Naive B cell (primary cell): ENCODE measurements around the gene MRPL55. TPM values are rescaled to one million over a fixed set of nuclear protein-coding genes. Genes with fewer than 3 reads are reported as not detected.

Experiments
- ATAC-seq, 2 donors: fragments of 150-1000 bp; cut with Tn5 transposase; 2 replicates each; pipeline ENCODE4 v1.10.0; 2021; ENCODE audit warnings: low read depth in 2 of 2, mild to moderate bottlenecking in 2 of 2, moderate library complexity in 2 of 2
- DNase-seq: peaks from one replicate; pipeline ENCODE4 v3.0.0; 2022
- H3K27ac Mint-ChIP-seq, 6 donors: one replicate each; pipeline ENCODE4 v1.8.0; 2020 to 2022; ENCODE audit warnings: mild to moderate bottlenecking in 6 of 6, mixed read lengths in 6 of 6, moderate library complexity in 5 of 6, inconsistent platforms in 2 of 6
- H3K27me3 Mint-ChIP-seq, 3 donors: one replicate each; pipeline ENCODE4 v1.8.0; 2021 to 2022; ENCODE audit warnings: mixed read lengths in 3 of 3, mild to moderate bottlenecking in 1 of 3
- H3K36me3 Mint-ChIP-seq, 2 donors: one replicate each; pipeline ENCODE4 v1.8.0; 2020 to 2022; ENCODE audit warnings: mixed read lengths in 2 of 2, inconsistent platforms in 1 of 2, mild to moderate bottlenecking in 1 of 2
- H3K4me1 Mint-ChIP-seq, 3 donors: one replicate each; pipeline ENCODE4 v1.8.0; 2020 to 2022; ENCODE audit warnings: mixed read lengths in 3 of 3, inconsistent platforms in 1 of 3, mild to moderate bottlenecking in 1 of 3, moderate library complexity in 1 of 3
- H3K4me3 Mint-ChIP-seq, 8 donors: one replicate each; pipeline ENCODE4 v1.8.0; 2020 to 2022; ENCODE audit warnings: mild to moderate bottlenecking in 8 of 8, mixed read lengths in 8 of 8, moderate library complexity in 8 of 8, inconsistent platforms in 2 of 8
- H3K9me3 Mint-ChIP-seq, 7 donors: one replicate each; pipeline ENCODE4 v1.8.0; 2020 to 2022; ENCODE audit warnings: mixed read lengths in 7 of 7, mild to moderate bottlenecking in 5 of 7, inconsistent platforms in 2 of 7, moderate library complexity in 1 of 7
- polyA plus RNA-seq, 6 donors: library from polyadenylated mRNA; unstranded; fragments of 300-500 nt; fragmentation: Illumina TruSeq; gene quantifications; one replicate each; pipeline ENCODE4 v1.2.3, GENCODE V29; 2021; ENCODE audit warnings: low read depth in 6 of 6

MRPL55 gene
- polyA plus RNA-seq, 6 donors from 2014 or later: 98.2 to 211 (median 121) TPM

DNA sequence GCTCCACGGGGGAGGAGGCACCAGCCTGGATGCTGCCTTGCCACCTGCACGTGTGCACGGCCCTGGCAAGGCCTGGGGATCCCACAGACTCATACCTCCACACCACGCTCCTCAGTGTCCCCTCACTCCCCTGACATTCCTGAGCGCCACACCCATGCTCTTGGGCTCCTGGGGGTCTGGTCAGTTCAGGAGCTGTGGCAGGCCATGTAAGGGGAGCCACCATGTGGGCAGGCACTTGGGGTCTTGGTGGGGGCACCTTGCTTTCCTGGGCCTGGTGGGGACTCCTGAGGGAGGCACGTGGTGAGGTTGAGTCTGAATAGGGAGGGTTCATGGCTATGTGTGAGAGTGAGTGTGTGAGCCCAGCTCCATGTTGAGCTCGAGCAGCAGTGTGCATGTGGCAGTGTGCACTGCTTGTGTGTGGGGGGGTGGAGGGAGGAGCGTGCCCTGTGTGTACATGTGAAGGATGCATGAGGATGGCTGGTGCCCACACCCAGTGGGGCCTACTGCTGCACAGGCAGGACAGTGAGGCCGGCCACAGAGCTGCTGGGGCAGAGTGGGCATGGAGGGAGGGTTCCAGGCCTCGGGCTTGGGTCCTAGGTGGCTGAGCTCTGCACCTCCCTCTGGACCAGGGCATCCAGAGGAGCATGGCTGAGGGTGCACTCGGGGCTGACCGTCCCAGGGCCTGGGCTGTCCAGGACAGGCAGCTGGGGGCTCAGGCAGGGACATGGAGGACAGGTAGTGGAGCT is 42.3 kb upstream of the MRPL55 start:
- no peaks in the 10 kb centered on the region for H3K9me3 Mint-ChIP-seq
- H3K27ac Mint-ChIP-seq: peak overlapping the region in 2 of 6 donors; percentile 26 to 81
- peaks cover 0 to 9% (median 8%) of the 10 kb centered on the region in 3 donors for H3K4me1 Mint-ChIP-seq
- H3K4me3 Mint-ChIP-seq: peak overlapping the region in 2 of 8 donors; percentile 32 to 53
- DNase-seq (no peak), ATAC-seq (peak; percentile 11 to 17)
- no peaks in the 10 kb centered on the region for H3K27me3 Mint-ChIP-seq
- no peaks in the 10 kb centered on the region for H3K36me3 Mint-ChIP-seq

DNA sequence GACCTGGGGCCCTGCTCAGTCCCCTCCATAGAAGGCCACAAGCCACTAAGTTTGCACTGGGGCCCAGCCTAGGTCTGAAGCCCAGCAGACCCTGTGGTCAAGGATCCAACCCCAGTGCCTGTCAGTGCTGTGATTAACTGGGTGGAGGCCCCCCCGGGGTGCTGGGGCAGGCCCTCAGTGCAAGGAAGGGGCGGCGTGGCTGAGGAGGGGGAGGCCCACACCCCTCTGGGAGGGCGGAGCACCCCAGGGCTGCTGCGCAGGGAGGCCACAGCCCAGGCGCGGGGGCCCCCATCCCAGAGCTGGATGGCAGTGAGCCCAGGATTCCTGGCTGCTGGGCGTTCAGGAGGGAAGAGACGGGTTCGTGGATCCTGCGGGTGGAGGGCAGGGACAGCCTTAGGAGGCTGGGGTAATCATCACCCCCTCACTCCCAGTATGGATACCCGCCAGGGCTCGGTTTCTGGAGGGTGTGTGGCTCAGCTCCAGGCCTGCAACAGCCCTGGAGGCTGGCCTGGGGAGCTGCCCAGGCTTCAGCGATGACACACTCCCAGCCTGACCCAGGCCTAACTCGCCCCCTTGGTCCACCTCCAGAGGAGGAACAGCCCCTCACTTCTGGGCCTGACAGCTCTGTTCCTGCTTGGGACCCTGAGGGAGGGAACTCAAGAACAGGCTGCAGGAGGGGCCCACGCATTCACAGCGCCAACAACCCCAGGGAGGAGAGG is 41.5 kb upstream of the MRPL55 start:
- DNase-seq (no peak), ATAC-seq (peak in 1 of 2 donors; percentile 7)
- H3K4me1 Mint-ChIP-seq: peaks cover 0 to 9% (median 8%) of the 10 kb centered on the region in 3 donors
- H3K27ac Mint-ChIP-seq: no peak overlapping the region
- H3K4me3 Mint-ChIP-seq: peak overlapping the region in 1 of 8 donors; percentile 22
- no peaks in the 10 kb centered on the region for H3K36me3 Mint-ChIP-seq
- no peaks in the 10 kb centered on the region for H3K27me3 Mint-ChIP-seq
- no peaks in the 10 kb centered on the region for H3K9me3 Mint-ChIP-seq

DNA sequence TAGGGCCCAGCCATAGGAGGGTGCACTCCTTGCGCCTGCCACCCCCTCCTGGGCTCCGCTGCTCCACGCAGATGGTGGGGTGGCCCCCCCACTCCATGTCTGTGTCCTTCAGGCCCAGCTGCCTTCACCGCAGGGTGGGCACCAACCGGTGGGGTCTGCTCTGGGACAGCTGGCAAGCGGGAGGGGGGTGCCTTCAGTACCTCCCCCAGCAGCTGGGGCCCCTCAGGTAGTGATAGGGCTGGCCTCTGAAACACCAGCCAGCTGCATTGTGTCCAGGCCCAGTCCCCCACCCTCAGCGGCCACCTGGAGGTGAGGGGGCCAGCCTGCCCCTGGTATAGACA is 41.0 kb upstream of the MRPL55 start:
- H3K9me3 Mint-ChIP-seq: no peaks in the 10 kb centered on the region
- ATAC-seq: peak in 1 of 2 donors; percentile 21
- H3K27ac Mint-ChIP-seq: no peak overlapping the region
- H3K27me3 Mint-ChIP-seq: no peaks in the 10 kb centered on the region
- DNase-seq: no peak
- no peak overlapping the region for H3K4me3 Mint-ChIP-seq
- no peaks in the 10 kb centered on the region for H3K36me3 Mint-ChIP-seq
- peaks cover 0 to 8% (median 8%) of the 10 kb centered on the region in 3 donors for H3K4me1 Mint-ChIP-seq

DNA sequence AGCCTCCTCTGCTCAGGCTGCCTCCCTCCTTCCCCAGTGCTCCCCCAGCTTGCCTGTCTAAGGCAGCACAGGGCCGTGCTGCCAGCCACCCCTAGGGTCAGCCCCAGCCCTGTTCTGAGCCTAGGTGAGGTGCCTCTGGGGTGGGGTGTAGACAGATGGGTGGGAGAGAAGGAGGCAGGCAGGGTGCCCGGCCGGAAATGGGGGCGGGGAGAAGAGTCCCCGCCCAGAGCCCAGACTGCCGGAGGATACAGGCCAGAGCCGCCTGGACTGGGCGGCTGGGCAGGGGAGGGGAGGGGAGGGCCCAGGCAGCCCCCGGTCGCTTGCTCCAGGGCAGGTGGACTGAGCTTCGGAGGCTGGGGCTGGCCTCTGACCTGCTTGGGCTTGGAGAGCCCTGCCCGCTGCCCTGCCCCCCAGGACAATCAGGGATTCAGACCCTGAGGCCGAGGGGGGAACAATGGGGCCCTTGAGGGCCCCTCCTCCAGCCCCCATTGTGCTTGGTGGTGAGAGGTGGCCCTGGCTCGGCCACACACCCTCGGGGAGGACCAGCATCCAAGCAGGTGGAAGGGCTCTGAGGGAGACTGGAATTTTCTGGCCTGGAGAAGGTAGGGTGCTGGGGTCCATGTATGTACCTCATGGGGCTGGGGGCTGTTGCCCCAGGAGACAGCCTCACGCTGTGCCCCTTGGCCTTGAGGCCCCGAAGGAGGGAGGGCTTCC is 40.5 kb upstream of the MRPL55 start, which contains the start of gene GJC2:
Gene GJC2 (plus strand): TSS at position 525 of the 714 bp plus-strand sequence. CDS start 7,829 bp downstream, outside the sequence.
- Mint-ChIP-seq H3K4me3 (peak within 1 kb of the TSS in 1 of 8 donors; percentile 22), H3K9me3 (no peaks in the 10 kb centered on the region), H3K27ac (no peak within 1 kb of the TSS), H3K27me3 (no peaks in the 10 kb centered on the region), H3K36me3 (no peaks in the 10 kb centered on the region), H3K4me1 (peaks cover 0 to 9% (median 8%) of the 10 kb centered on the region in 3 donors)
- ATAC-seq: peak in 1 of 2 donors; percentile 10
- no peak for DNase-seq

DNA sequence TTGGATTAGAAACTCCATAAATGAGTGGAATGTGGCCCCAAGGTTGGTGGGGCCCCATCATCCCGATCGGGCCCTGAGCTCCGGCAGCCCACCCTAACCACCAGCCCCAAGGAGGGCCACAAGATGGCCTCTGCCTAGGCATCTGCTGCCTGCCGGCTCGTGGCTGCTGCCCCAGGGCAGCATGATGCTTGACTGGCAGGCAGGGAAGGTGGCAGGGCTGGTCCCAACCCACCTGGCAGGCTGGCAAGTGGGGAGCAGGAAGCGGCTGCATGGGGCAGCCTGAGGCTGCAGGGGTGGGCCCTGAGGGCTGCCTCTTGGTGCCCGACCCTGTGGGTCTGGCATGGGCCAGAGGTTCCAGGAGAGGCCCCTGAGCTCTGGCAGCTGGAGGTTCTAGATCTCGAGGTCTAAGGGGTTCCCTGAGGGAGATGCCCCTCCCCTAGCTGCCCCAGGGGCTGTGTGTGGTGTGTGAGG is 39.9 kb upstream of the MRPL55 start:
- no peaks in the 10 kb centered on the region for H3K27me3 Mint-ChIP-seq
- no peaks in the 10 kb centered on the region for H3K36me3 Mint-ChIP-seq
- ATAC-seq: no peak

DNA sequence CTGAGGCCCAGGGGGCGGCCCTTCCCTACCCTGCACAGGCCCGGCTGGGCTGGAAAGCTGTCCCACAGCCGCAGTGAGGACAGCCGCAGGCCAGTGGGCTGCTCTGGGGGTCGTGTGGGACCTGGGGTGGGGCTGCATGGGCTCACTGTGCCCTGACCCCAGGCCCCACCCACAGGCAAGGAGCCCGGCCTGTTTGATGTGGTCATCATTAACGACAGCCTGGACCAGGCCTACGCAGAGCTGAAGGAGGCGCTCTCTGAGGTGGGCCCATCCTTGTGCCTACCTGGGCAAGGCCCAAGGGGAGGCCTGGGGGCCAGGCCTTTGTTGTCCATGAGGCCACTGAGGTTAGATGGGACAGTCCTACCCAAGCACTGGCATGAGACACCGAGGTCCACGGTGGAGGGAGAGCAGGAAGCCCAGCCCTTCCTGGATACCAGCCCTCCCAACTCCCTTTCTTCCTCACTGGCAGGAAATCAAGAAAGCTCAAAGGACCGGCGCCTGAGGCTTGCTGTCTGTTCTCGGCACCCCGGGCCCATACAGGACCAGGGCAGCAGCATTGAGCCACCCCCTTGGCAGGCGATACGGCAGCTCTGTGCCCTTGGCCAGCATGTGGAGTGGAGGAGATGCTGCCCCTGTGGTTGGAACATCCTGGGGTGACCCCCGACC is 39.2 kb upstream of the MRPL55 start:
- Mint-ChIP-seq H3K9me3 (no peaks in the 10 kb centered on the region), H3K4me1 (peaks cover 10 to 21% (median 17%) of the 10 kb centered on the region in 3 donors), H3K27me3 (no peaks in the 10 kb centered on the region), H3K36me3 (no peaks in the 10 kb centered on the region), H3K4me3 (no peak overlapping the region), H3K27ac (no peak overlapping the region)
- DNase-seq: no peak
- no peak for ATAC-seq

More for the DNA sequence above, 39.9 kb upstream of the MRPL55 start:
- Mint-ChIP-seq H3K27ac (no peak overlapping the region), H3K9me3 (no peaks in the 10 kb centered on the region), H3K4me1 (peaks cover 3 to 15% (median 10%) of the 10 kb centered on the region in 3 donors), H3K4me3 (no peak overlapping the region)
- no peak for DNase-seq

DNA sequence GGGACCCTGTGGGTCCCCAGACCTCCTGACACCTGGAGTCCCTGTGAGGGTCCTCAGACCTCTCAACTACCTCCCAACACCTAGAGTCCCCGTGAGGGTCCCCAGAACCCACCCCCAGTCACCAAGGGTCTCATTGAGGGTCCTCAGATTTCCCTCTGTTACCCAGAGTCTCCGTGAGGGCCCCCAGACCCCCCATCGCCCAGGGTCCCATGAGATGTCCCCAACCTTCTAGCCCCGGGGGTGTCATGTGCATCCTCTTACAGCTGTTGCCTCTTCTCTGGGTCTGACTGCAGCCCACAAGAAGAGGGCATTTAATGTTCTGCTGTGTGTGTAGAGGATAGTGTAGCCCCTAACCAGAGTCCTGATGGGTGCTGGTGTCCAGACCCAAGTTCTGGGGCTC is 38.7 kb upstream of the MRPL55 start:
- no peak for DNase-seq
- Mint-ChIP-seq H3K4me1 (peaks cover 15 to 27% (median 20%) of the 10 kb centered on the region in 3 donors), H3K36me3 (no peaks in the 10 kb centered on the region), H3K27ac (peak overlapping the region in 1 of 6 donors; percentile 6), H3K9me3 (no peaks in the 10 kb centered on the region), H3K27me3 (no peaks in the 10 kb centered on the region), H3K4me3 (no peak overlapping the region)
- no peak for ATAC-seq

DNA sequence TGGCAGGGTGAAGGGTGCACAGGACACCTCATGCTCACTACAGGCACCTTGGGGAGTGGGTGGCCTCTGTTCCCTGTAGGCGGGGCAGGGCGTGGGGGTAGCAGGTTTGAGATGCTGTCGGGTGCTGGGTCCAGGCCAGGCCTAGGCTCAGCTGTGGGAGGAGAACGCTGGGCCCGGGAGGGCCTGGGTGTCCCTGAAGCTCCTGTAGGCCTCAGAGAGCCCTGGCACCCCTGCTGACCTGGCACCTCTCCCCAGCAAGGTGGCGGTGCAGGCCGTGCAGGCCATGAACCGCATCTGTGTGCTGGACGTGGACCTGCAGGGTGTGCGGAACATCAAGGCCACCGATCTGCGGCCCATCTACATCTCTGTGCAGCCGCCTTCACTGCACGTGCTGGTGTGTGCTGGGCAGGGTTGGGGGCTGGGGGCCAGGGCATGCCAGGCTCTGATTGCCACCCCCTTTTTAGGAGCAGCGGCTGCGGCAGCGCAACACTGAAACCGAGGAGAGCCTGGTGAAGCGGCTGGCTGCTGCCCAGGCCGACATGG is 38.1 kb upstream of the MRPL55 start:
- H3K36me3 Mint-ChIP-seq: no peaks in the 10 kb centered on the region
- H3K27me3 Mint-ChIP-seq: no peaks in the 10 kb centered on the region
- H3K27ac Mint-ChIP-seq: peak overlapping the region in 1 of 6 donors; percentile 6
- DNase-seq (no peak), ATAC-seq (no peak)
- no peaks in the 10 kb centered on the region for H3K9me3 Mint-ChIP-seq
- H3K4me1 Mint-ChIP-seq: peaks cover 18 to 32% (median 21%) of the 10 kb centered on the region in 3 donors
- H3K4me3 Mint-ChIP-seq: no peak overlapping the region

DNA sequence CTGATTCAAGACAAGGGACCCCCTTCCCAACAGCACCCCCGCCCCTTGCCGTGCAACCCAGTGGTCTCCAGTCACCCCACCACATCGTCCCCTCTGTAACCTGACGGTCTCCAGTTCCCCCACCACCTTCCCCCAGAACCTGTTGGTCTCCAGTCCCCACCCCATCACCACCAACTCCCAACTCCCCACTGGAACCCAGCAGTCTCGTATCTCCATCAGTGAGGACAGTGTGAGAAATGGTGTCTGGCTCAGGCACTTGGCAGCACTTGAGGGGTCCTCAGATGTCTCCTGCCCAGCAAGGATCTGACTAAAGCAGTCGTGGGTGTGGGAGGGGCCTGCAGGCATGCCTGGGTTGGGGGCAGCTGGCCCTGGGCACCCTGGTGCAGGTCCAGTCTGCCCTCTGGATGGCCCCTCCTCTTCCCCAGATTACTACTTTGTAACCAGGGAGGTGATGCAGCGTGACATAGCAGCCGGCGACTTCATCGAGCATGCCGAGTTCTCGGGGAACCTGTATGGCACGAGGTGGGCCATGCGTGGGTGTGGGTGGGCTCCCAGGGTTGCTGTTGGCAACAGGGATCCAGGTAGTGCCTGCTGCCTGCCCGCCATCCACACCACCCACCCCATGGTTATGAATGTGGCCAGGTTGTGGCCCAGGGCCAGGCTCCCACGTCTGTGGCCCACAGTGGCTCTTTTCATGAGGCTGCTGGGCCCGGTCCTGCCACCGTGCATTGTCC is 37.5 kb upstream of the MRPL55 start:
- Mint-ChIP-seq H3K4me1 (peaks cover 18 to 33% (median 24%) of the 10 kb centered on the region in 3 donors), H3K9me3 (no peaks in the 10 kb centered on the region), H3K27ac (no peak overlapping the region), H3K27me3 (no peaks in the 10 kb centered on the region), H3K4me3 (no peak overlapping the region), H3K36me3 (no peaks in the 10 kb centered on the region)
- ATAC-seq: no peak
- no peak for DNase-seq

DNA sequence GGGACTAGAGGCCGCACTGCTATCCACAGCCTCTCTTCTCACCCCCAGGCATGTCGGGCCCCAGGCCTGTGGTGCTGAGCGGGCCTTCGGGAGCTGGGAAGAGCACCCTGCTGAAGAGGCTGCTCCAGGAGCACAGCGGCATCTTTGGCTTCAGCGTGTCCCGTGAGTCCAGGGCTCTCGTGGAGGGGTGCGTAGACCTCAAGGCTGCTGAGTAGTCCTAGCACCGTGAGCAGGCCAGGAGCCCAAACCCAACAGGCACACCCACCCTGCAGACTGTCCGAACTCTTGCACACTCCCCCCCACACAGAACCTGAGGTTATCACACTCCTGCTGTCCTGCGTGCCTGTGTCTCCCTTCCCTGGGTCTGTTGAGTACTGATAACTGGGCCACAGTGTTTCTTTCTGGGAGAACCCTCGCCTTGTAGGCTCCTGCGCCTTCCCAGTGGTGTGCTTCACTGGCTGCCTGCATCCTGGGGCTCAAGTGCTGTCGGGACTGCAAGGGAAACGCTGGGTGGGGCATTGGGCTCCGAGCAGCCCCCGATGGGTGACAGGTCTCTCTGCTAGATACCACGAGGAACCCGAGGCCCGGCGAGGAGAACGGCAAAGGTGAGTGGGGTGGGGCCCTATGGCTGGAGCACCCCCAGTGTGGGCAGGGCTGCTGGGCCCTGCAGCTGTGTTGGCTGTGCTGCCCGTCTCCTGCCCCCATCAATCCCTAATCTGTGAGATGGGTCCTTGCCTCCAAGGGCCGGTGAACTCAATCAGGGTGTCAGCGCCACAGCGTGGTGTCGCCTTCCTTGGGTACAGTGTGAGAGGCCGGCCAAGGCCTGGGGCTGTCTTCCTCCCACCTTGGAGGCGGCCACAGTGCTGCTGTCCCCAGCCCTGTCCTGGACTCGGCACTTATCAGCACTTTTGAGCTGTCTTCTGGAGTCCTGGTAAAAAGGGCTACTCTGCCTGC is 36.6 kb upstream of the MRPL55 start:
- DNase-seq (no peak), ATAC-seq (no peak)
- peaks cover 18 to 36% (median 32%) of the 10 kb centered on the region in 3 donors for H3K4me1 Mint-ChIP-seq
- no peaks in the 10 kb centered on the region for H3K9me3 Mint-ChIP-seq
- no peak overlapping the region for H3K4me3 Mint-ChIP-seq
- H3K27ac Mint-ChIP-seq: no peak overlapping the region
- no peaks in the 10 kb centered on the region for H3K36me3 Mint-ChIP-seq
- no peaks in the 10 kb centered on the region for H3K27me3 Mint-ChIP-seq

DNA sequence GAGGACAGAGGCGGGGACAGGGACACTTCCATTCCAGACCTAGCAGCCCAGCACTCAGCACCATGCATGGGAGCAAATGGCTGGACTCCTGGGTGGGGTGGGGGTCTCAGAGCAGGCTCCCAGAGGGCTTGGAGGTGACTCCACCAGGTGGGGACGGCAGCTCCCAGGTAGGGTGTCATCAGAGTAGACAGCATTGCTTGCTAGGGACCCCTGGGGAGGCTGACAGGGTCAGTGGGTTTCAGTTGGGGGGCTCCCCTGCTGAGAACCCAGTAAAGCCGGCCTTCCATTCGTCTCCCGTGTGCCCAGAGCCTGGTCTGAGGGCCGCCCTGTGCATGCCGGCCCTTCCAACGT is 35.9 kb upstream of the MRPL55 start:
- H3K27ac Mint-ChIP-seq: peak overlapping the region in 1 of 6 donors; percentile 83

More for the DNA sequence above, 35.9 kb upstream of the MRPL55 start:
- no peak for DNase-seq
- ATAC-seq: no peak
- Mint-ChIP-seq H3K27me3 (no peaks in the 10 kb centered on the region), H3K4me3 (no peak overlapping the region), H3K9me3 (no peaks in the 10 kb centered on the region), H3K4me1 (peaks cover 18 to 39% (median 32%) of the 10 kb centered on the region in 3 donors), H3K36me3 (no peaks in the 10 kb centered on the region)
